ENCODE results near the gene NR5A2.

The NR5A2 gene

DNA sequence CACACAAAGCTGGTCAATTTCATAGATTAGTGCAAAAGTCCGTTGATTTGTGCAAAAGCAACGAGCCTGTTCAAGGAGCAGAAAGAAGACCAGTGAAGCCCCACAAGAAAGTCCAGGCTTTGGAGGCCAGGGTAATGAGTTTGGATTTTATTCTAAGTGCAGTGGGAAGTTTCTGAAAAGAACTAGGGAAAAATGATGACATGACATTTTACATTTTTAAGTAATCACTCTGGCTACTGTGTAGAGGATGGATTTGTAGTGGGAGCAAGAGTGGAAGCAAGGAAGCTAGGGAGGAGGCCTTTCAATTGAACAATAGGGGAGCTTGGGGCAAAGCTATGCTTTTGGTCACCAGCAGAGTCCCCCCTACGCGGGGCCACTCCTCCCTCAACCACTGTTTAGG is 196.1 kb downstream of the NR5A2 start:
- H3K9ac ChIP-seq, result no peak overlapping the region
- no peak overlapping the region for H3K4me2 ChIP-seq
- H3K9me3 ChIP-seq, result no peaks in the 10 kb centered on the region
- no peak for TF ChIP-seq Cebpa-rat (IDR thresholded peaks at IDR 0.05)
- H3K27me3 ChIP-seq, result no peaks in the 10 kb centered on the region
- H3K4me1 ChIP-seq, result peaks cover 7% of the 10 kb centered on the region; the same call in 1 of the 2 replicates
- no peak overlapping the region for H3K27ac ChIP-seq
- H4K20me1 ChIP-seq, result no peaks in the 10 kb centered on the region
- H3K4me3 ChIP-seq, result no peak overlapping the region
- no peaks in the 10 kb centered on the region for H3K36me3 ChIP-seq

- no peaks in the 10 kb centered on the region for H3K36me3 ChIP-seq
- H3K9ac ChIP-seq, result no peak overlapping the region
- H3K4me2 ChIP-seq, result no peak overlapping the region
- no peaks in the 10 kb centered on the region for H3K9me3 ChIP-seq
- peaks cover 7% of the 10 kb centered on the region; the same call in 1 of the 2 replicates for H3K4me1 ChIP-seq
- no peak for TF ChIP-seq Cebpa-rat (IDR thresholded peaks at IDR 0.05)
- no peak overlapping the region for H3K4me3 ChIP-seq
- H3K27ac ChIP-seq, result no peak overlapping the region
- H4K20me1 ChIP-seq, result no peaks in the 10 kb centered on the region
- H3K27me3 ChIP-seq, result no peaks in the 10 kb centered on the region
Observed at GRCh38 chr1:200224315-200224714, 196.8 kb downstream of the NR5A2 start.

GRCh38 chr1:200226268-200226968 is 198.9 kb downstream of the NR5A2 start:
- Histone ChIP-seq H4K20me1 (no peaks in the 10 kb centered on the region), H3K4me1 (peaks cover 7% of the 10 kb centered on the region; the same call in 1 of the 2 replicates), H3K9me3 (no peaks in the 10 kb centered on the region), H3K4me3 (no peak overlapping the region), H3K9ac (no peak overlapping the region), H3K36me3 (no peaks in the 10 kb centered on the region), H3K4me2 (peak overlapping the region; percentile 7; the same call in 1 of the 2 replicates), H3K27ac (no peak overlapping the region), H3K27me3 (no peaks in the 10 kb centered on the region)
- no peak for TF ChIP-seq Cebpa-rat (IDR thresholded peaks at IDR 0.05)

GRCh38 chr1:200226969-200227303 is 199.4 kb downstream of the NR5A2 start:
- Histone ChIP-seq H3K4me1 (peaks cover 7% of the 10 kb centered on the region; the same call in 1 of the 2 replicates), H3K9ac (no peak overlapping the region), H3K4me2 (no peak overlapping the region), H3K9me3 (no peaks in the 10 kb centered on the region), H3K36me3 (no peaks in the 10 kb centered on the region), H3K27ac (no peak overlapping the region), H3K4me3 (no peak overlapping the region), H3K27me3 (no peaks in the 10 kb centered on the region), H4K20me1 (no peaks in the 10 kb centered on the region)
- TF ChIP-seq Cebpa-rat (IDR thresholded peaks at IDR 0.05), result no peak

Measured in BLaER1 (cell line).